ENCODE results near the gene TPH2.

The TPH2 gene

GRCh38 chr12:72081777-72082176, 143.1 kb downstream of the TPH2 start:
- TF ChIP-seq POLR2A (IDR thresholded peaks at IDR 0.05; ENCODE audit: extremely low read depth, insufficient read length) (no peak), MAX (IDR thresholded peaks at IDR 0.05; ENCODE audit: low read depth, low read length) (no peak), CTCF (IDR thresholded peaks at IDR 0.05; ENCODE audit: low read depth, low read length) (no peak), MYC (IDR thresholded peaks at IDR 0.05; ENCODE audit: low read depth, low read length) (no peak)
- H3K4me3 ChIP-seq (ENCODE audit: low read depth, low read length): no peak overlapping the region
- DNase-seq (ENCODE audit: low read depth): no peak

Data from NB4 (cell line).